Measurements from ENCODE around the gene NKTR. TPM values are rescaled to one million over a fixed set of nuclear protein-coding genes. Genes with fewer than 3 reads are reported as not detected.

The NKTR gene
- total RNA-seq, 2 experiments from 2014 or later, result 90.2 to 154 TPM

DNA sequence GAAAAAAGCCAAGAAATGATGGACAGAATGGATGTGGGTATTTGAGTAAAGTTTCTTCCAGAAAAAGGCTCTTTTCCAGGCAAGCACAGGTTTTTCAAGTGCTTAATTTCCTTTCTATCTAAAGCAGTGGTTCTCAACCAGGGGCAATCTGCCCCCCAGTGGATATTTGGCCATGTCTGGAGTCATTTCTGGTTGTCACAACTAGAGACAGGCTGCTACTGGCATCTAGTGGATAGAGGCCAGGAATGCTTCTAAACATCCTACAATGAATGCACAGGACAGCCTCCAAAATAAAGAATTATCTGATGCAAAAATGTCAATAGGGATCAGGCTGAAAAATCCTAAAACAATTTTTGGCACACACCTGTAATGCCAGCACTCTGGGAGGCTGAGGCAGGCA lies 42.6 kb upstream of the NKTR start:
- CTCF ChIA-PET (ENCODE audit: unreplicated experiment), result no interaction called here
- BruUV-seq (replicated peaks), result no TSS peak
- Histone ChIP-seq H3K79me2 (ENCODE audit: insufficient read depth, low read depth, low read length) (no peaks in the 10 kb centered on the region), H3K4me2 (ENCODE audit: low read length) (no peak overlapping the region), H3K27ac (ENCODE audit: low read depth, low read length, poor library complexity, severe bottlenecking) (no peak overlapping the region), H3K4me3 (ENCODE audit: low read depth, low read length, poor library complexity, severe bottlenecking) (no peak overlapping the region), H3K36me3 (ENCODE audit: insufficient read depth, low read length) (peaks cover 88% of the 10 kb centered on the region), H3K9me2 (ENCODE audit: insufficient read depth, low read length) (no peaks in the 10 kb centered on the region), H3K9me3 (ENCODE audit: low read length) (no peaks in the 10 kb centered on the region), H4K20me1 (ENCODE audit: insufficient read depth, low read length) (no peaks in the 10 kb centered on the region), H3K4me1 (ENCODE audit: insufficient read depth, low read length, poor library complexity, severe bottlenecking) (peaks cover 7% of the 10 kb centered on the region), H2AFZ (ENCODE audit: low read length) (no peak overlapping the region)
- POLR2A ChIA-PET, result no interaction called here
- peak; percentile 34 for DNase-seq (ENCODE audit: low spot score)
- TF ChIP-seq EZH2phosphoT487 (IDR thresholded peaks at IDR 0.05; ENCODE audit: borderline replicate concordance, low read depth, low read length), result no peak
- TF ChIP-seq, protein P1, sequence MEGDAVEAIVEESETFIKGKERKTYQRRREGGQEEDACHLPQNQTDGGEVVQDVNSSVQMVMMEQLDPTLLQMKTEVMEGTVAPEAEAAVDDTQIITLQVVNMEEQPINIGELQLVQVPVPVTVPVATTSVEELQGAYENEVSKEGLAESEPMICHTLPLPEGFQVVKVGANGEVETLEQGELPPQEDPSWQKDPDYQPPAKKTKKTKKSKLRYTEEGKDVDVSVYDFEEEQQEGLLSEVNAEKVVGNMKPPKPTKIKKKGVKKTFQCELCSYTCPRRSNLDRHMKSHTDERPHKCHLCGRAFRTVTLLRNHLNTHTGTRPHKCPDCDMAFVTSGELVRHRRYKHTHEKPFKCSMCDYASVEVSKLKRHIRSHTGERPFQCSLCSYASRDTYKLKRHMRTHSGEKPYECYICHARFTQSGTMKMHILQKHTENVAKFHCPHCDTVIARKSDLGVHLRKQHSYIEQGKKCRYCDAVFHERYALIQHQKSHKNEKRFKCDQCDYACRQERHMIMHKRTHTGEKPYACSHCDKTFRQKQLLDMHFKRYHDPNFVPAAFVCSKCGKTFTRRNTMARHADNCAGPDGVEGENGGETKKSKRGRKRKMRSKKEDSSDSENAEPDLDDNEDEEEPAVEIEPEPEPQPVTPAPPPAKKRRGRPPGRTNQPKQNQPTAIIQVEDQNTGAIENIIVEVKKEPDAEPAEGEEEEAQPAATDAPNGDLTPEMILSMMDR (conservative IDR thresholded peaks at IDR 0.05; ENCODE audit: low read length), result peak; percentile 70
- intact Hi-C loops (cut with micrococcal nuclease; ENCODE audit: unreplicated experiment), result no loop called here

GRCh38 chr3:42562047-42562907 lies 38.2 kb upstream of the NKTR start:
- Histone ChIP-seq H4K20me1 (ENCODE audit: insufficient read depth, low read length) (no peaks in the 10 kb centered on the region), H3K27ac (ENCODE audit: low read depth, low read length, poor library complexity, severe bottlenecking) (no peak overlapping the region), H3K9me2 (ENCODE audit: insufficient read depth, low read length) (no peaks in the 10 kb centered on the region), H2AFZ (ENCODE audit: low read length) (no peak overlapping the region), H3K4me2 (ENCODE audit: low read length) (no peak overlapping the region), H3K9me3 (ENCODE audit: low read length) (no peaks in the 10 kb centered on the region), H3K36me3 (ENCODE audit: insufficient read depth, low read length) (peaks cover 90% of the 10 kb centered on the region), H3K79me2 (ENCODE audit: insufficient read depth, low read depth, low read length) (no peaks in the 10 kb centered on the region), H3K4me3 (ENCODE audit: low read depth, low read length, poor library complexity, severe bottlenecking) (no peak overlapping the region), H3K4me1 (ENCODE audit: insufficient read depth, low read length, poor library complexity, severe bottlenecking) (no peaks in the 10 kb centered on the region)
- no peak for DNase-seq (ENCODE audit: low spot score)
- no peak for TF ChIP-seq EZH2phosphoT487 (IDR thresholded peaks at IDR 0.05; ENCODE audit: borderline replicate concordance, low read depth, low read length)
- TF ChIP-seq, protein P1 (conservative IDR thresholded peaks at IDR 0.05; ENCODE audit: low read length), result no peak
- BruUV-seq (replicated peaks), result no TSS peak
- intact Hi-C loops (cut with micrococcal nuclease; ENCODE audit: unreplicated experiment), result no loop called here
- CTCF ChIA-PET (ENCODE audit: unreplicated experiment), result no interaction called here
- POLR2A ChIA-PET, result interaction anchor here (0.7 kb wide), 1 partner anchor 285 kb away, joined by 4 read pairs; no protein-coding TSS in a partner anchor

- H3K27ac ChIP-seq (ENCODE audit: low read depth, low read length, poor library complexity, severe bottlenecking), result no peak overlapping the region
- BruUV-seq (replicated peaks), result no TSS peak
- CTCF ChIA-PET (ENCODE audit: unreplicated experiment), result no interaction called here
- no peaks in the 10 kb centered on the region for H3K4me1 ChIP-seq (ENCODE audit: insufficient read depth, low read length, poor library complexity, severe bottlenecking)
- TF ChIP-seq, protein P1 (conservative IDR thresholded peaks at IDR 0.05; ENCODE audit: low read length), result no peak
- no peak for TF ChIP-seq EZH2phosphoT487 (IDR thresholded peaks at IDR 0.05; ENCODE audit: borderline replicate concordance, low read depth, low read length)
- no peak overlapping the region for H3K4me2 ChIP-seq (ENCODE audit: low read length)
- intact Hi-C loops (cut with micrococcal nuclease; ENCODE audit: unreplicated experiment), result no loop called here
- H3K4me3 ChIP-seq (ENCODE audit: low read depth, low read length, poor library complexity, severe bottlenecking), result no peak overlapping the region
- H3K9me3 ChIP-seq (ENCODE audit: low read length), result peaks cover 11% of the 10 kb centered on the region
- peaks cover 9% of the 10 kb centered on the region; the same call in 1 of the 2 replicates for H3K79me2 ChIP-seq (ENCODE audit: insufficient read depth, low read depth, low read length)
- no peak for DNase-seq (ENCODE audit: low spot score)
- H2AFZ ChIP-seq (ENCODE audit: low read length), result no peak overlapping the region
- no peaks in the 10 kb centered on the region for H4K20me1 ChIP-seq (ENCODE audit: insufficient read depth, low read length)
- H3K9me2 ChIP-seq (ENCODE audit: insufficient read depth, low read length), result no peaks in the 10 kb centered on the region
- peaks cover 76% of the 10 kb centered on the region for H3K36me3 ChIP-seq (ENCODE audit: insufficient read depth, low read length)
- POLR2A ChIA-PET, result no interaction called here
These were observed 30.8 kb upstream of the NKTR start for GRCh38 chr3:42569593-42570142.
